NB4 (cell line): ENCODE data around the gene EXOC8.

ENCODE experiments used
- MYC ChIP-seq: IDR thresholded peaks from 2 replicates; pipeline ENCODE4 v1.6.1; 2011; ENCODE audit warnings: low read depth, low read length
- POLR2A ChIP-seq: IDR thresholded peaks from 2 replicates; pipeline ENCODE4 v1.6.1; 2011; ENCODE audit warnings: mild to moderate bottlenecking; ENCODE audit not compliant: insufficient read length; ENCODE audit errors: extremely low read depth
- TF ChIP-seq, protein P1 (sequence below): IDR thresholded peaks from one replicate; pipeline ENCODE4 v1.5.1; 2012; ENCODE audit warnings: low read depth, low read length

- TF ChIP-seq, protein P1, sequence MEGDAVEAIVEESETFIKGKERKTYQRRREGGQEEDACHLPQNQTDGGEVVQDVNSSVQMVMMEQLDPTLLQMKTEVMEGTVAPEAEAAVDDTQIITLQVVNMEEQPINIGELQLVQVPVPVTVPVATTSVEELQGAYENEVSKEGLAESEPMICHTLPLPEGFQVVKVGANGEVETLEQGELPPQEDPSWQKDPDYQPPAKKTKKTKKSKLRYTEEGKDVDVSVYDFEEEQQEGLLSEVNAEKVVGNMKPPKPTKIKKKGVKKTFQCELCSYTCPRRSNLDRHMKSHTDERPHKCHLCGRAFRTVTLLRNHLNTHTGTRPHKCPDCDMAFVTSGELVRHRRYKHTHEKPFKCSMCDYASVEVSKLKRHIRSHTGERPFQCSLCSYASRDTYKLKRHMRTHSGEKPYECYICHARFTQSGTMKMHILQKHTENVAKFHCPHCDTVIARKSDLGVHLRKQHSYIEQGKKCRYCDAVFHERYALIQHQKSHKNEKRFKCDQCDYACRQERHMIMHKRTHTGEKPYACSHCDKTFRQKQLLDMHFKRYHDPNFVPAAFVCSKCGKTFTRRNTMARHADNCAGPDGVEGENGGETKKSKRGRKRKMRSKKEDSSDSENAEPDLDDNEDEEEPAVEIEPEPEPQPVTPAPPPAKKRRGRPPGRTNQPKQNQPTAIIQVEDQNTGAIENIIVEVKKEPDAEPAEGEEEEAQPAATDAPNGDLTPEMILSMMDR = no peak
- no peak for TF ChIP-seq POLR2A
- no peak for TF ChIP-seq MYC
Observed at GRCh38 chr1:231383159-231383860, 45.7 kb upstream of the EXOC8 start.
